Left ventricle myocardium inferior (tissue), 1 donor: ENCODE measurements around the gene INPP1. TPM values are rescaled to one million over a fixed set of nuclear protein-coding genes. Genes with fewer than 3 reads are reported as not detected.
A peak's percentile ranks its signal among the peaks of the same experiment; 100 is the strongest.

Experiments
- DNase-seq: peaks from one replicate; pipeline ENCODE4 v3.0.0-alpha.2; 2020
- H3K27ac ChIP-seq: fragments of 200-600 bp; replicated peaks from 2 replicates; pipeline ENCODE4 v1.8.0; 2021
- H3K27me3 ChIP-seq: fragments of 200-600 bp; 2 replicates; pipeline ENCODE4 v1.8.0; 2021; ENCODE audit warnings: low read depth
- H3K36me3 ChIP-seq: fragments of 200-600 bp; 2 replicates; pipeline ENCODE4 v1.8.0; 2021
- H3K4me1 ChIP-seq: fragments of 200-600 bp; 2 replicates; pipeline ENCODE4 v1.8.0; 2021
- H3K4me3 ChIP-seq: fragments of 200-600 bp; 2 replicates; pipeline ENCODE4 v1.8.0; 2021; ENCODE audit warnings: mild to moderate bottlenecking, moderate library complexity
- H3K9me3 ChIP-seq: fragments of 200-600 bp; replicated peaks from 2 replicates; pipeline ENCODE4 v1.8.0; 2021
- CTCF ChIP-seq: fragments of 200-600 bp; IDR thresholded peaks from 2 replicates; pipeline ENCODE4 v1.8.0; 2021; ENCODE audit warnings: antibody characterized with exemption, mild to moderate bottlenecking, borderline replicate concordance
- intact Hi-C: fragments of 100-400 bp; cut with micrococcal nuclease; formaldehyde crosslinking; loops from one replicate; pipeline ENCODE4 v1.11.0; 2022
- total RNA-seq: library from RNA; stranded (reverse); fragmentation: NEBNext Ultra II Directional; extraction: Animal tissue kit (Norgen Biotek cat#: 25700); gene quantifications from one replicate; pipeline ENCODE4 v1.2.1, GENCODE V29; 2021
- donor health status: DM: no; HTN: yes; CAD: no; lungs with severe emphysema.

Gene INPP1
- total RNA-seq, 1 donor from 2014 or later = 15.0 TPM

DNA sequence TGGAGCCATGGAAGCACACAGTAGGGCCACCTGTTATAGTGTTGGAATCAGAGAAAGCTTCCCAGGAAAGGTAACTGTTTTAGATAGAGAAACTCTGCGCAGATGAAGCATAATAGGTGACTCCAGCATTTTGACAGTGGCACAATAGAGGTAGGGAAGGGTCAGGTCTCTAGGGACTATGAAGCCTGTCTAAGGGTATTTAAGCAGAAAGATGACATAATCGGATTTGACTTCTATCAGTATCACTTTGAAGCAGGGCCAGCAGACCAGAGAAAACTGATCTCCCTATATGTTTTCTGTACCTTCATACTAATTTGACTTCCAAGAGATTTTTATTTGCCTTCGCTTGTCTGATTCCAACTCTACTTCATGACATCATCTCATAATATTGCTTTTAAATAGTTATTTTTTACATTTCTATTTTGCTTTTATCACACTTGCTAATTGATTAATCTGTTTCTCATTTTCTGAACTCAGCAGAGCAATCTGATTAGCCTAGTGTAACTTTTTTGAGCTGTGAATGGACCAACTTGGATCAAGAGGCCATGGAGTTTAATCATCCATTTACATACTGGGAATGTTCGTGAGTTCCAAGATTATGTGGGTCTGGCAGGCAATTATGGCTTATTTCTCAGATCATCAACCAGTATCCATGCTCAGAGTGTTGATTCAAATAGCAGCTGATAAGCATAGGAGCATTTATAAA is 15.4 kb upstream of the INPP1 start:
- intact Hi-C loops = no loop called here
- no peaks in the 10 kb centered on the region for H3K9me3 ChIP-seq
- TF ChIP-seq CTCF = no peak
- H3K4me1 ChIP-seq = no peaks in the 10 kb centered on the region
- H3K27ac ChIP-seq = no peak overlapping the region
- no peaks in the 10 kb centered on the region for H3K36me3 ChIP-seq
- H3K4me3 ChIP-seq = no peak overlapping the region
- DNase-seq = no peak
- no peaks in the 10 kb centered on the region for H3K27me3 ChIP-seq

DNA sequence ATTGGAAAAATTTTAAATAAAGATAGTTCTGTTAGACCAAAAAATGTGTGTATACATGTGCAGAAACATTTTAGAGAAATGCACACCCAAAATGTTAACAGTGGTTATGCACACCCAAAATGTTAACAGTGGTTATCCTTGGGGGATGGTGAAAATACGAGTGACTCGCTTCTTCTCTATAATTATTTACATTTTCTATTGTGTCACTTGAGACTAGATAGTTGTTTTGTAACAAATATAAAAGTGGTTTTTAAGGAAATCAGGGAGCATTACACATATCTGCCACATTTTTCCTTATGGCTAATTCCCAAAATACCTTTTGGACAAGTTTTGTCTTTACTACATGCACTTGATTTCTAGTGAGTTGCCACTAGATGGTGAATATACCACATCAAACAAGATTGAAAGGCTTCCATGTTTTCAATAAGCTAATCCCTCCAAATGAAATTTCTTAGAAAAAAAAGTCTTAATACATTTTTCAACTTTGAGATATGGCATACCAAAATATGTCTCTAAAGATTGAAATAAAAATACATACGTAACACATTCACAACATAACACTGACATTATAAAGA is 14.7 kb upstream of the INPP1 start:
- H3K4me3 ChIP-seq = no peak overlapping the region
- no peaks in the 10 kb centered on the region for H3K9me3 ChIP-seq
- H3K27ac ChIP-seq = no peak overlapping the region
- no peaks in the 10 kb centered on the region for H3K27me3 ChIP-seq
- TF ChIP-seq CTCF = peak; percentile 40
- intact Hi-C loops = no loop called here
- no peaks in the 10 kb centered on the region for H3K36me3 ChIP-seq
- DNase-seq = no peak
- H3K4me1 ChIP-seq = peaks cover under 1% of the 10 kb centered on the region

- Histone ChIP-seq H3K27me3 (no peaks in the 10 kb centered on the region), H3K4me1 (peaks cover 18% of the 10 kb centered on the region), H3K27ac (no peak overlapping the region), H3K4me3 (no peak overlapping the region), H3K9me3 (no peaks in the 10 kb centered on the region), H3K36me3 (no peaks in the 10 kb centered on the region)
- intact Hi-C loops = no loop called here
- no peak for DNase-seq
- no peak for TF ChIP-seq CTCF
These were observed 10.0 kb upstream of the INPP1 start for GRCh38 chr2:190333395-190333794.

DNA sequence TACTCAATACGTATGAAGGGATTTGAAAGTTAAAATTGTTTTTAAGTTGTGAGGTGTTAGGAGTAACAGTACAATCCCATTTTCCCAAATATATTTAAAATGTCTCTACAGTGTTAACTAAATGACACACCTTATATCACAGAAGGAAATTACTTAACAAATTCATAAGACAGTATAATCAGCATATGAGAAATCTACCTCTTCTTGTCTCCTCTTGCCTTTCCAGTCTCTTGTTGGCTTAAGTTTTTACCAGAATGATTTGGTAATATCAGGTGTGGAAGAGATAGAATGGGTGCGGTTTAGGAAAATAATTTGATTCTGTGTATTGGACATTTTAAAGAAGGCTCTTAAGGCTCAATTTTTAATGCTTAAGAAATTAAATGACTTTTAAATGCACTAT is 9.5 kb upstream of the INPP1 start:
- H3K27ac ChIP-seq = peak overlapping the region; percentile 46
- peaks cover 18% of the 10 kb centered on the region for H3K4me1 ChIP-seq
- no peaks in the 10 kb centered on the region for H3K36me3 ChIP-seq
- no peak overlapping the region for H3K4me3 ChIP-seq
- TF ChIP-seq CTCF = no peak
- no peaks in the 10 kb centered on the region for H3K27me3 ChIP-seq
- H3K9me3 ChIP-seq = no peaks in the 10 kb centered on the region
- intact Hi-C loops = no loop called here
- DNase-seq = no peak

- Histone ChIP-seq H3K36me3 (no peaks in the 10 kb centered on the region), H3K4me1 (peaks cover 18% of the 10 kb centered on the region), H3K27ac (peak overlapping the region; percentile 46), H3K27me3 (no peaks in the 10 kb centered on the region), H3K4me3 (no peak overlapping the region), H3K9me3 (no peaks in the 10 kb centered on the region)
- TF ChIP-seq CTCF = no peak
- DNase-seq = no peak
- intact Hi-C loops = no loop called here
These were observed 8.7 kb upstream of the INPP1 start for GRCh38 chr2:190334479-190335224.
